ENCODE results near the gene COX7B2. TPM values are rescaled to one million over a fixed set of nuclear protein-coding genes. Genes with fewer than 3 reads are reported as not detected.
A peak's percentile ranks its signal among the peaks of the same experiment; 100 is the strongest.

COX7B2 gene
- total and polyA plus RNA-seq, 2 of the 4 experiments (the other 2 are of a cell fraction): not detected

DNA sequence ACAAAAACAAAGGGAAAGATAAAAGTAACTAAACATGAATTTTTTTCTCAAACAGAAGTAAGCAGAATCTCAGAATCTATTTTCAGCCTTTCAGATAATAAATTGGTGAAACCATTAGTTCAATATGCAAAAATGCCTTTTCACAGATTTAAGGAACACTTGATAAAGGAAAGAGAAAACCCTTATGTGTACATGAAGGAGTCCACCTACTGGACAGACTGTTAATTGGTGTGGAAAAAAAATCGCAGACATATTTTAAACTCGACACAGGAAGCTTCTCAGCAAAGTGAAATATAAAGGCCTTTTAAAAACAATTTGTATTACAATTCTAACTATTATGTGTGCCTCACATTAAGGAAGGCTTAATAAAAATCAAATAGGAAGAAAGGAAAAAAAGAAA is 22.3 kb downstream of the COX7B2 start:
- H3K79me1 ChIP-seq (ENCODE audit: low read depth in 1 of 2, low read length in 2 of 2): no peaks in the 10 kb centered on the region
- H4K5ac ChIP-seq (ENCODE audit: low read depth, low read length): no peak overlapping the region
- no peaks in the 10 kb centered on the region for H3K9me1 ChIP-seq (ENCODE audit: insufficient read depth, low read length)
- no peak overlapping the region for H2AK5ac ChIP-seq (ENCODE audit: low read depth, low read length)
- H4K20me1 ChIP-seq (ENCODE audit: insufficient read depth, low read length): no peaks in the 10 kb centered on the region
- in situ Hi-C loops (cut with MboI; ENCODE audit: low sequenced_read_pairs) (no loop called here), dilution Hi-C loops (cut with HindIII; ENCODE audit: low sequenced_read_pairs, unreplicated experiment) (no loop called here), intact Hi-C loops (cut with micrococcal nuclease) (loop anchor here (10.0 kb wide), 1 partner anchor 562 kb away; no protein-coding TSS in a partner anchor)
- H2AK9ac ChIP-seq (replicated peaks; ENCODE audit: low read depth, low read length, poor library complexity): no peak overlapping the region
- no peak overlapping the region for H4K8ac ChIP-seq (ENCODE audit: low read depth in 2 of 2, low read length in 2 of 2)
- H3K4me1 ChIP-seq (ENCODE audit: control insufficient read depth, insufficient read depth, low read length): no peaks in the 10 kb centered on the region
- TF ChIP-seq RAD21 (IDR thresholded peaks at IDR 0.05; ENCODE audit: low read length) (peak; percentile 37), NFE2L2 (IDR thresholded peaks at IDR 0.05; ENCODE audit: low read depth, low read length) (no peak), BHLHE40 (IDR thresholded peaks at IDR 0.05; ENCODE audit: low read depth, low read length) (no peak)
- TF ChIP-seq, protein P1, sequence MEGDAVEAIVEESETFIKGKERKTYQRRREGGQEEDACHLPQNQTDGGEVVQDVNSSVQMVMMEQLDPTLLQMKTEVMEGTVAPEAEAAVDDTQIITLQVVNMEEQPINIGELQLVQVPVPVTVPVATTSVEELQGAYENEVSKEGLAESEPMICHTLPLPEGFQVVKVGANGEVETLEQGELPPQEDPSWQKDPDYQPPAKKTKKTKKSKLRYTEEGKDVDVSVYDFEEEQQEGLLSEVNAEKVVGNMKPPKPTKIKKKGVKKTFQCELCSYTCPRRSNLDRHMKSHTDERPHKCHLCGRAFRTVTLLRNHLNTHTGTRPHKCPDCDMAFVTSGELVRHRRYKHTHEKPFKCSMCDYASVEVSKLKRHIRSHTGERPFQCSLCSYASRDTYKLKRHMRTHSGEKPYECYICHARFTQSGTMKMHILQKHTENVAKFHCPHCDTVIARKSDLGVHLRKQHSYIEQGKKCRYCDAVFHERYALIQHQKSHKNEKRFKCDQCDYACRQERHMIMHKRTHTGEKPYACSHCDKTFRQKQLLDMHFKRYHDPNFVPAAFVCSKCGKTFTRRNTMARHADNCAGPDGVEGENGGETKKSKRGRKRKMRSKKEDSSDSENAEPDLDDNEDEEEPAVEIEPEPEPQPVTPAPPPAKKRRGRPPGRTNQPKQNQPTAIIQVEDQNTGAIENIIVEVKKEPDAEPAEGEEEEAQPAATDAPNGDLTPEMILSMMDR (conservative IDR thresholded peaks at IDR 0.05; ENCODE audit: low read depth, low read length): peak; percentile 55
- H3K23ac ChIP-seq (ENCODE audit: low read depth, low read length): no peak overlapping the region
- H2BK120ac ChIP-seq (ENCODE audit: low read depth, low read length): no peak overlapping the region
- H2BK5ac ChIP-seq (ENCODE audit: low read depth, low read length, poor library complexity, severe bottlenecking): no peak overlapping the region
- no peak overlapping the region for H3K14ac ChIP-seq (replicated peaks; ENCODE audit: low read depth, low read length)
- no peak overlapping the region for H3K9ac ChIP-seq (ENCODE audit: low read depth, low read length)
- no peaks in the 10 kb centered on the region; the same call in 1 of the 2 replicates for H3K27me3 ChIP-seq (ENCODE audit: control insufficient read depth, insufficient read depth, low read length)
- H3K4me2 ChIP-seq (ENCODE audit: low read depth, low read length): no peak overlapping the region
- POLR2A ChIA-PET (ENCODE audit: unreplicated experiment): no interaction called here
- no peak overlapping the region for H3K56ac ChIP-seq (ENCODE audit: extremely low read depth, insufficient read depth, low read length)
- no TSS peak for BruUV-seq (replicated peaks)
- H3K4me3 ChIP-seq (ENCODE audit: insufficient read depth, low read depth, low read length): no peak overlapping the region
- ATAC-seq (ENCODE audit: low read depth) (peak; percentile 48; the same call in 1 of the 2 replicates), DNase-seq (peak; percentile 39)
- H3K9me3 ChIP-seq (ENCODE audit: control insufficient read depth, insufficient read depth, low read length): no peaks in the 10 kb centered on the region
- no peak overlapping the region for H3K4ac ChIP-seq (ENCODE audit: low read depth, low read length)
- WGBS, 2 experiments (ENCODE audit: extremely low coverage in 2 of 2, insufficient read length in 1 of 2): no CpG with 5 or more reads among the region's 2 CpGs
- H2BK15ac ChIP-seq (ENCODE audit: low read depth, low read length): no peak overlapping the region
- no peak overlapping the region for H4K91ac ChIP-seq (ENCODE audit: insufficient read depth, low read depth, low read length)
- CTCF ChIA-PET: interaction anchor here (1.3 kb wide), 1 partner anchor 15 kb away, joined by 3 read pairs; no protein-coding TSS in a partner anchor
- no peak overlapping the region for H3K18ac ChIP-seq (ENCODE audit: low read depth, low read length)
- H3K27ac ChIP-seq (ENCODE audit: insufficient read depth, low read length): no peak overlapping the region
- H2BK20ac ChIP-seq (ENCODE audit: low read depth, low read length): no peak overlapping the region
- no peak overlapping the region for H2AFZ ChIP-seq (replicated peaks; ENCODE audit: low read length, poor library complexity)
- no peaks in the 10 kb centered on the region for H3K36me3 ChIP-seq (ENCODE audit: control insufficient read depth, insufficient read depth, low read length)

All from IMR-90 (cell line).